Tibial artery (tissue), 4 donors: ENCODE data around the gene OBSL1.

Experiments
- DNase-seq, 2 donors: peaks; one replicate each; pipeline ENCODE4 v3.0.0-alpha.2; 2019
- H3K27ac ChIP-seq, 2 donors: fragments of 200-600 bp; sonication (generic) in 1 of 2; 1 replicate in 1 of 2; 2 replicates in 1 of 2; pipeline ENCODE4 v1.5.1; 2018 to 2019; ENCODE audit warnings: mild to moderate bottlenecking in 1 of 2
- H3K27me3 ChIP-seq, 2 donors: fragments of 200-600 bp; sonication (generic) in 1 of 2; one replicate each; pipeline versions ENCODE4 v1.5.1 to v1.6.0; 2016 to 2019
- H3K36me3 ChIP-seq, 3 donors: fragments of 200-600 bp; sonication (generic) in 2 of 3; one replicate each; pipeline ENCODE4 v1.5.1; 2016 to 2019; ENCODE audit warnings: mild to moderate bottlenecking in 2 of 3
- H3K4me1 ChIP-seq, 4 donors: fragments of 200-600 bp; sonication (generic) in 2 of 4; 1 replicate in 3 of 4; 2 replicates in 1 of 4; pipeline ENCODE4 v1.5.1; 2016 to 2019
- H3K4me3 ChIP-seq, 2 donors: fragments of 200-600 bp; sonication (generic) in 1 of 2; 1 replicate in 1 of 2; 2 replicates in 1 of 2; pipeline ENCODE4 v1.5.1; 2018 to 2019; ENCODE audit warnings: mild to moderate bottlenecking in 2 of 2
- H3K9me3 ChIP-seq, 3 donors: fragments of 200-600 bp; sonication (generic) in 1 of 3; one replicate each; pipeline ENCODE4 v1.5.1; 2016 to 2019
- intact Hi-C: fragments of 100-400 bp; cut with DNase I; formaldehyde crosslinking; loops from one replicate; pipeline ENCODE4 v1.15.0; 2023; ENCODE audit warnings: low total_unique reads
- TF ChIP-seq, protein P1 (sequence below), 2 experiments: fragments of 200-600 bp in 1 of 2; fragments of 450-650 bp in 1 of 2; IDR thresholded peaks; one replicate each; pipeline ENCODE4 v1.5.1; 2017 to 2019; ENCODE audit warnings: antibody characterized with exemption in 2 of 2, mild to moderate bottlenecking in 1 of 2, moderate library complexity in 1 of 2

OBSL1 gene

DNA sequence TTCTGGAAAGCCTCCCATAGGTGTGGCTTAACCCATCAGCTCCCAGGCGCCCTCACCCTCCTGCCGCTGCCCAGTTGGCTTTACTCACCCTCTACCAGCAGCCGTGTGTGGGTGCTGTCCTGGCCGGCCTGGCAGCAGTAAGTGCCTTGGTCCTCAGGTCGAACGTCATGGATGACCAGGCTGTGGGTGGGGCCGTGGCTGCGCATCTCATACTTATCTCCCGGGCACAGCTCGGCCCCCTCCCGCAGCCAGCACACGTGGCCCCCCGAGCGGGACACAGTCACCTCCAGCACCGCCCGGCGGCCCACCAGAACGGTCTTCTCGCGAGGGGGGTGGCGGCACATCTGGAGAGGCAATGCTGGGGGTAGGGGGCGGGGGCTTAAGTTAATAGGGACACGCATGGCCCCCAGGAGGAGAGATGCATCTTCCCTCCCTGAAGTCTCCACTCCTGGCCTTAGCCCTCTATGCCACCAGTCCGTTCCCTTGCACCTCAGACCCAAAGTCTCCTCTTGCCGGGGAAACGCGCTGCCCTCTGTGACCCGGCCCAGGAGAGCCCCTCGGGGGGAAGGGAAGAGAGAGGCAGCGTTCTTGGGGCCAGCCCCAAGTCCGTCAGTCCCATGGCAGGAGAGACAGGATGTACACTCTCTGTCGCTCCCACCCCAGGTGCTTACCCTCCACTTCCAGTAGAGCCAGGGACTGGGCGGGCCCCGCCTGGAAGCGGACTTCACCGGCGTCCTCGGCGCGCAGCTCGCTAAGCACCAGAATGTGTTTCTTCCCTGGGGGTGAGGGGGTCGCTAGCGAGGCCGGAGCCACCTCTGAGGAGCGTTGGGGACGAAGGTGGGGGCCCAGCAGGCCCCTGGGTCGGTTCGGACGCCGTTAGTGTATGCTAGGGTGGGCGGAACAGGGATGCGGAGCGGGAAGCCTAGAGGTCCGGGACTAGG lies 19.6 kb downstream of the OBSL1 start:
- peak overlapping the region; percentile 46 to 48 for H3K27ac ChIP-seq
- no peak for DNase-seq

GRCh38 chr2:219549619-219550018 lies 21.7 kb downstream of the OBSL1 start:
- intact Hi-C loops, result loop anchor here (5.0 kb wide), 1 partner anchor 48 kb away; the partner anchor contains the start of gene STK11IP
- Histone ChIP-seq H3K9me3 (no peaks in the 10 kb centered on the region), H3K36me3 (no peaks in the 10 kb centered on the region), H3K27ac (no peak overlapping the region), H3K4me1 (peaks cover 0 to 26% (median 20%) of the 10 kb centered on the region in 4 donors), H3K4me3 (no peak overlapping the region), H3K27me3 (no peaks in the 10 kb centered on the region)
- TF ChIP-seq, protein P1, sequence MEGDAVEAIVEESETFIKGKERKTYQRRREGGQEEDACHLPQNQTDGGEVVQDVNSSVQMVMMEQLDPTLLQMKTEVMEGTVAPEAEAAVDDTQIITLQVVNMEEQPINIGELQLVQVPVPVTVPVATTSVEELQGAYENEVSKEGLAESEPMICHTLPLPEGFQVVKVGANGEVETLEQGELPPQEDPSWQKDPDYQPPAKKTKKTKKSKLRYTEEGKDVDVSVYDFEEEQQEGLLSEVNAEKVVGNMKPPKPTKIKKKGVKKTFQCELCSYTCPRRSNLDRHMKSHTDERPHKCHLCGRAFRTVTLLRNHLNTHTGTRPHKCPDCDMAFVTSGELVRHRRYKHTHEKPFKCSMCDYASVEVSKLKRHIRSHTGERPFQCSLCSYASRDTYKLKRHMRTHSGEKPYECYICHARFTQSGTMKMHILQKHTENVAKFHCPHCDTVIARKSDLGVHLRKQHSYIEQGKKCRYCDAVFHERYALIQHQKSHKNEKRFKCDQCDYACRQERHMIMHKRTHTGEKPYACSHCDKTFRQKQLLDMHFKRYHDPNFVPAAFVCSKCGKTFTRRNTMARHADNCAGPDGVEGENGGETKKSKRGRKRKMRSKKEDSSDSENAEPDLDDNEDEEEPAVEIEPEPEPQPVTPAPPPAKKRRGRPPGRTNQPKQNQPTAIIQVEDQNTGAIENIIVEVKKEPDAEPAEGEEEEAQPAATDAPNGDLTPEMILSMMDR (IDR thresholded peaks at IDR 0.05), result no peak
- DNase-seq, result no peak

More for the DNA sequence above, 19.6 kb downstream of the OBSL1 start:
- peaks cover 0 to 14% (median 8%) of the 10 kb centered on the region in 3 donors for H3K36me3 ChIP-seq
- TF ChIP-seq, protein P1 (IDR thresholded peaks at IDR 0.05), result no peak
- intact Hi-C loops, result loop anchor here (5.0 kb wide), 1 partner anchor 46 kb away; the partner anchor contains the start of gene STK11IP
- no peaks in the 10 kb centered on the region for H3K27me3 ChIP-seq
- H3K4me3 ChIP-seq, result peak overlapping the region; percentile 52 to 65
- H3K9me3 ChIP-seq, result no peaks in the 10 kb centered on the region
- H3K4me1 ChIP-seq, result peaks cover 0 to 26% (median 19%) of the 10 kb centered on the region in 4 donors

- intact Hi-C loops, result no loop called here
- TF ChIP-seq, protein P1 (IDR thresholded peaks at IDR 0.05), result no peak
- no peaks in the 10 kb centered on the region for H3K27me3 ChIP-seq
- no peak overlapping the region for H3K4me3 ChIP-seq
- H3K27ac ChIP-seq, result no peak overlapping the region
- peaks cover 6 to 33% (median 26%) of the 10 kb centered on the region in 4 donors for H3K4me1 ChIP-seq
- no peaks in the 10 kb centered on the region for H3K36me3 ChIP-seq
- DNase-seq, result no peak
- H3K9me3 ChIP-seq, result no peaks in the 10 kb centered on the region
These were observed 22.3 kb downstream of the OBSL1 start for GRCh38 chr2:219548990-219549389.

GRCh38 chr2:219547621-219548020 lies 23.7 kb downstream of the OBSL1 start:
- DNase-seq, result no peak
- H3K36me3 ChIP-seq, result no peaks in the 10 kb centered on the region

GRCh38 chr2:219545943-219546352 lies 25.4 kb downstream of the OBSL1 start:
- Histone ChIP-seq H3K9me3 (no peaks in the 10 kb centered on the region), H3K36me3 (peaks cover 0 to 4% (median 0%) of the 10 kb centered on the region in 3 donors), H3K27ac (no peak overlapping the region), H3K27me3 (no peaks in the 10 kb centered on the region), H3K4me3 (no peak overlapping the region), H3K4me1 (peaks cover 9 to 29% (median 24%) of the 10 kb centered on the region in 4 donors)
- no peak for DNase-seq
- TF ChIP-seq, protein P1 (IDR thresholded peaks at IDR 0.05), result no peak
- intact Hi-C loops, result no loop called here

More at GRCh38 chr2:219547621-219548020, 23.7 kb downstream of the OBSL1 start:
- H3K4me3 ChIP-seq, result no peak overlapping the region
- H3K9me3 ChIP-seq, result no peaks in the 10 kb centered on the region
- intact Hi-C loops, result no loop called here
- TF ChIP-seq, protein P1 (IDR thresholded peaks at IDR 0.05), result no peak
- peaks cover 9 to 28% (median 22%) of the 10 kb centered on the region in 4 donors for H3K4me1 ChIP-seq
- H3K27me3 ChIP-seq, result no peaks in the 10 kb centered on the region
- no peak overlapping the region for H3K27ac ChIP-seq
